NT2/D1 (cell line): ENCODE results near the gene ABCA7.

Source experiments
- SUZ12 ChIP-seq: IDR thresholded peaks from 2 replicates; pipeline ENCODE4 v1.6.1; 2011; ENCODE audit not compliant: insufficient read length, insufficient read depth; ENCODE audit errors: extremely low read depth
- YY1 ChIP-seq: IDR thresholded peaks from 2 replicates; pipeline ENCODE4 v1.6.1; 2011; ENCODE audit not compliant: insufficient read length, insufficient read depth
- ZNF274 ChIP-seq: IDR thresholded peaks from 2 replicates; pipeline ENCODE4 v1.6.1; 2011; ENCODE audit warnings: mild to moderate bottlenecking, low read depth, low read length

DNA sequence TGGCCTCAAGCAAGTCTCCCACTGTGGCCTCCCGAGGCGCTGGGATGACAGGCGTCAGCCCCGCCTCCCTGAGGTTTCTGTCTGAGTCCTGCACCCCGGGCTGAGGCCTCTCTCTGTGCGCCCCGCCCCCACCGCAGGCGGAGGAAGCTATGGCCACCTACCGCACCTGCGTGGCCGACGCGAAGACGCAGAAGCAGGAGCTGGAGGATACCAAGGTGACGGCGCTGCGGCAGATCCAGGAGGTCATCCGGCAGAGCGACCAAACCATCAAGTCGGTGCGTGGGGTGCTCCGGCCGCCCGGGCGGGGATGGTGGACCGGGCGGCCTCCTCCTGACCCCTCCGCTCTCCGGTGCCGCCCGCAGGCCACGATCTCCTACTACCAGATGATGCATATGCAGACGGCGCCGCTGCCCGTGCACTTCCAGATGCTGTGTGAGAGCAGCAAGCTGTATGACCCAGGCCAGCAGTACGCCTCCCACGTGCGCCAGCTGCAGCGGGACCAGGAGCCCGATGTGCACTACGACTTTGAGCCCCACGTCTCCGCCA is 39.7 kb downstream of the ABCA7 start:
- TF ChIP-seq ZNF274 (no peak), SUZ12 (no peak), YY1 (no peak)
